Esophagus squamous epithelium (tissue), 4 donors: ENCODE results near the gene KIF1A.

Experiments used
- CTCF ChIP-seq, 6 experiments: fragments of 450-650 bp in 4 of 6; fragments of 200-600 bp in 2 of 6; sonication (generic) in 2 of 6; IDR thresholded peaks; one replicate each; pipeline ENCODE4 v1.5.1; 2016 to 2019; ENCODE audit warnings: antibody characterized with exemption in 6 of 6, mild to moderate bottlenecking in 4 of 6, moderate library complexity in 4 of 6
- POLR2A ChIP-seq, 4 donors: fragments of 450-650 bp; IDR thresholded peaks; one replicate each; pipeline ENCODE4 v1.6.1; 2017; ENCODE audit warnings: antibody characterized with exemption in 4 of 4, mild to moderate bottlenecking in 4 of 4, moderate library complexity in 3 of 4

GRCh38 chr2:240742602-240743095, 77.4 kb downstream of the KIF1A start:
- TF ChIP-seq CTCF (IDR thresholded peaks at IDR 0.05), result no peak
- TF ChIP-seq POLR2A (IDR thresholded peaks at IDR 0.05), result no peak
